CD4-positive, alpha-beta memory T cell (primary cell): ENCODE measurements around the gene GRIK4. TPM values are rescaled to one million over a fixed set of nuclear protein-coding genes. Genes with fewer than 3 reads are reported as not detected.

Source experiments
- CTCF ChIA-PET: fragments of 350-600 bp; sonication (Branson Sonifier 250); formaldehyde crosslinking; loops from one replicate; lab custom pipeline; 2021; ENCODE audit warnings: inconsistent platforms; ENCODE audit not compliant: partially characterized antibody; lab: Charles Lee
- POLR2A ChIA-PET: fragments of 350-600 bp; sonication (Branson Sonifier 250); formaldehyde crosslinking; loops from one replicate; lab custom pipeline; 2021; ENCODE audit not compliant: partially characterized antibody; lab: Charles Lee
- DNase-seq, 5 donors: peaks; one replicate each; pipeline versions ENCODE4 v3.0.0 to v3.0.0-alpha.2; 2020 to 2022; ENCODE audit warnings: mixed read lengths in 1 of 5
- H3K27ac ChIP-seq: one replicate; pipeline ENCODE4 v1.7.0; 2013; ENCODE audit warnings: low read depth, low read length
- H3K27me3 ChIP-seq: 2 replicates; pipeline ENCODE4 v1.7.0; 2013; ENCODE audit warnings: mild to moderate bottlenecking, low read length, moderate library complexity; ENCODE audit not compliant: insufficient read depth
- H3K36me3 ChIP-seq: 2 replicates; pipeline ENCODE4 v1.7.0; 2013; ENCODE audit warnings: mild to moderate bottlenecking, low read length, moderate library complexity; ENCODE audit not compliant: insufficient read depth
- H3K4me1 ChIP-seq: 2 replicates; pipeline ENCODE4 v1.7.0; 2013; ENCODE audit warnings: mild to moderate bottlenecking, low read length, moderate library complexity; ENCODE audit not compliant: insufficient read depth
- H3K4me3 ChIP-seq, 2 donors: one replicate each; pipeline ENCODE4 v1.7.0; 2013; ENCODE audit warnings: low read length in 2 of 2, mild to moderate bottlenecking in 1 of 2
- H3K9me3 ChIP-seq, 2 donors: one replicate each; pipeline ENCODE4 v1.7.0; 2013; ENCODE audit warnings: low read length in 2 of 2, control low read depth in 1 of 2; ENCODE audit not compliant: control insufficient read depth in 1 of 2
- H3K27ac Mint-ChIP-seq, 7 donors: one replicate each; pipeline ENCODE4 v1.8.0; 2020 to 2021; ENCODE audit warnings: mixed read lengths in 7 of 7, mild to moderate bottlenecking in 6 of 7, inconsistent platforms in 3 of 7, moderate library complexity in 3 of 7
- H3K27me3 Mint-ChIP-seq, 2 donors: one replicate each; pipeline ENCODE4 v1.8.0; 2020 to 2021; ENCODE audit warnings: mixed read lengths in 2 of 2
- H3K36me3 Mint-ChIP-seq, 2 donors: one replicate each; pipeline ENCODE4 v1.8.0; 2020 to 2021; ENCODE audit warnings: mixed read lengths in 2 of 2, inconsistent platforms in 1 of 2, mild to moderate bottlenecking in 1 of 2
- H3K4me1 Mint-ChIP-seq, 4 donors: one replicate each; pipeline ENCODE4 v1.8.0; 2020 to 2021; ENCODE audit warnings: mixed read lengths in 4 of 4, mild to moderate bottlenecking in 1 of 4
- H3K4me3 Mint-ChIP-seq, 8 donors: one replicate each; pipeline ENCODE4 v1.8.0; 2020 to 2021; ENCODE audit warnings: mixed read lengths in 8 of 8, mild to moderate bottlenecking in 7 of 8, moderate library complexity in 6 of 8, inconsistent platforms in 3 of 8
- H3K9me3 Mint-ChIP-seq, 8 donors: one replicate each; pipeline ENCODE4 v1.8.0; 2020 to 2021; ENCODE audit warnings: mixed read lengths in 8 of 8, mild to moderate bottlenecking in 5 of 8, inconsistent platforms in 3 of 8, moderate library complexity in 1 of 8
- intact Hi-C: fragments of 100-400 bp; cut with micrococcal nuclease; formaldehyde crosslinking; loops from one replicate; pipeline ENCODE4 v1.15.1; 2023
- polyA plus RNA-seq, 2 donors: library from polyadenylated mRNA; unstranded; fragments of 300-500 nt; fragmentation: Illumina TruSeq; gene quantifications; one replicate each; pipeline ENCODE4 v1.2.3, GENCODE V29; 2021
- total RNA-seq, 2 experiments: library from RNA; stranded (reverse); gene quantifications; one replicate each; pipeline ENCODE4 v1.2.3, GENCODE V29; 2021

GRIK4 gene
- total and polyA plus RNA-seq, 4 experiments from 2014 or later: 0.06 TPM; not detected in 3

- intact Hi-C loops: no loop called here
- Mint-ChIP-seq H3K9me3 (no peaks in the 10 kb centered on the region), H3K27me3 (peaks cover 11 to 20% of the 10 kb centered on the region in 2 donors), H3K4me1 (no peaks in the 10 kb centered on the region), H3K36me3 (no peaks in the 10 kb centered on the region), H3K4me3 (no peak overlapping the region), H3K27ac (no peak overlapping the region)
- no peaks in the 10 kb centered on the region for H3K36me3 ChIP-seq
- ChIA-PET CTCF (no interaction called here), POLR2A (no interaction called here)
- H3K27ac ChIP-seq: no peak overlapping the region
- H3K4me1 ChIP-seq: no peaks in the 10 kb centered on the region
- H3K27me3 ChIP-seq: no peaks in the 10 kb centered on the region
- DNase-seq: no peak
- H3K9me3 ChIP-seq: no peaks in the 10 kb centered on the region
- H3K4me3 ChIP-seq: no peak overlapping the region
Observed at GRCh38 chr11:120882175-120882574, 370.6 kb downstream of the GRIK4 start.

- H3K27me3 Mint-ChIP-seq: peaks cover 11 to 20% of the 10 kb centered on the region in 2 donors
- intact Hi-C loops: no loop called here
- no peak for DNase-seq
- no peaks in the 10 kb centered on the region for H3K9me3 Mint-ChIP-seq
- no peak overlapping the region for H3K27ac ChIP-seq
- H3K4me1 ChIP-seq: no peaks in the 10 kb centered on the region
- H3K4me1 Mint-ChIP-seq: no peaks in the 10 kb centered on the region
- H3K4me3 ChIP-seq: no peak overlapping the region
- no peak overlapping the region for H3K27ac Mint-ChIP-seq
- no peaks in the 10 kb centered on the region for H3K36me3 Mint-ChIP-seq
- ChIA-PET CTCF (no interaction called here), POLR2A (no interaction called here)
- H3K4me3 Mint-ChIP-seq: no peak overlapping the region
- H3K9me3 ChIP-seq: no peaks in the 10 kb centered on the region
- H3K27me3 ChIP-seq: no peaks in the 10 kb centered on the region
- H3K36me3 ChIP-seq: no peaks in the 10 kb centered on the region
Observed at GRCh38 chr11:120883404-120884080, 372.0 kb downstream of the GRIK4 start.

- no peaks in the 10 kb centered on the region for H3K36me3 ChIP-seq
- intact Hi-C loops: no loop called here
- H3K4me1 ChIP-seq: no peaks in the 10 kb centered on the region
- Mint-ChIP-seq H3K4me1 (no peaks in the 10 kb centered on the region), H3K36me3 (no peaks in the 10 kb centered on the region), H3K27me3 (peaks cover 11 to 22% of the 10 kb centered on the region in 2 donors), H3K4me3 (no peak overlapping the region), H3K9me3 (no peaks in the 10 kb centered on the region), H3K27ac (no peak overlapping the region)
- ChIA-PET CTCF (no interaction called here), POLR2A (no interaction called here)
- no peaks in the 10 kb centered on the region for H3K27me3 ChIP-seq
- H3K27ac ChIP-seq: no peak overlapping the region
- no peak overlapping the region for H3K4me3 ChIP-seq
- no peaks in the 10 kb centered on the region for H3K9me3 ChIP-seq
- DNase-seq: no peak
Observed at GRCh38 chr11:120884154-120885020, 372.8 kb downstream of the GRIK4 start.

- CTCF ChIA-PET: no interaction called here
- intact Hi-C loops: no loop called here
- no peak overlapping the region for H3K4me3 Mint-ChIP-seq
Observed at GRCh38 chr11:120890609-120891320, 379.2 kb downstream of the GRIK4 start.

GRCh38 chr11:120893440-120894201, 382.1 kb downstream of the GRIK4 start:
- POLR2A ChIA-PET: no interaction called here
- no peak overlapping the region for H3K4me3 Mint-ChIP-seq

More at GRCh38 chr11:120890609-120891320, 379.2 kb downstream of the GRIK4 start:
- H3K27ac Mint-ChIP-seq: no peak overlapping the region
- H3K27me3 Mint-ChIP-seq: peaks cover 3 to 13% of the 10 kb centered on the region in 2 donors
- Histone ChIP-seq H3K4me1 (no peaks in the 10 kb centered on the region), H3K36me3 (no peaks in the 10 kb centered on the region), H3K27me3 (no peaks in the 10 kb centered on the region), H3K9me3 (no peaks in the 10 kb centered on the region), H3K4me3 (no peak overlapping the region), H3K27ac (no peak overlapping the region)
- H3K9me3 Mint-ChIP-seq: no peaks in the 10 kb centered on the region
- H3K4me1 Mint-ChIP-seq: no peaks in the 10 kb centered on the region
- no peaks in the 10 kb centered on the region for H3K36me3 Mint-ChIP-seq
- POLR2A ChIA-PET: no interaction called here
- no peak for DNase-seq

GRCh38 chr11:120894202-120894985, 382.8 kb downstream of the GRIK4 start:
- Histone ChIP-seq H3K4me3 (no peak overlapping the region), H3K36me3 (no peaks in the 10 kb centered on the region), H3K27me3 (no peaks in the 10 kb centered on the region), H3K9me3 (no peaks in the 10 kb centered on the region), H3K4me1 (no peaks in the 10 kb centered on the region), H3K27ac (no peak overlapping the region)
- Mint-ChIP-seq H3K27me3 (peaks cover 3 to 12% of the 10 kb centered on the region in 2 donors), H3K4me3 (no peak overlapping the region), H3K27ac (no peak overlapping the region), H3K4me1 (no peaks in the 10 kb centered on the region), H3K36me3 (no peaks in the 10 kb centered on the region), H3K9me3 (no peaks in the 10 kb centered on the region)
- intact Hi-C loops: no loop called here
- DNase-seq: no peak
- POLR2A ChIA-PET: no interaction called here
- CTCF ChIA-PET: no interaction called here

More at GRCh38 chr11:120893440-120894201, 382.1 kb downstream of the GRIK4 start:
- CTCF ChIA-PET: no interaction called here
- Histone ChIP-seq H3K4me1 (no peaks in the 10 kb centered on the region), H3K27ac (no peak overlapping the region), H3K27me3 (no peaks in the 10 kb centered on the region), H3K9me3 (no peaks in the 10 kb centered on the region), H3K36me3 (no peaks in the 10 kb centered on the region), H3K4me3 (no peak overlapping the region)
- intact Hi-C loops: no loop called here
- no peaks in the 10 kb centered on the region for H3K9me3 Mint-ChIP-seq
- H3K27me3 Mint-ChIP-seq: peaks cover 3 to 13% of the 10 kb centered on the region in 2 donors
- no peaks in the 10 kb centered on the region for H3K36me3 Mint-ChIP-seq
- no peak for DNase-seq
- no peak overlapping the region for H3K27ac Mint-ChIP-seq
- no peaks in the 10 kb centered on the region for H3K4me1 Mint-ChIP-seq
